Right renal cortex interstitium (tissue), 3 donors: ENCODE results near the gene FAXC. TPM values are rescaled to one million over a fixed set of nuclear protein-coding genes. Genes with fewer than 3 reads are reported as not detected.

Experiments
- polyA plus RNA-seq, 3 donors: library from polyadenylated mRNA; unstranded; fragments of 120-200 nt; gene quantifications; one replicate each; pipeline ENCODE4 v1.2.1, GENCODE V29; 2013; ENCODE audit not compliant: insufficient read length in 3 of 3

Gene FAXC
- polyA plus RNA-seq, 3 donors, result 4.7 to 6.9 (median 5.4) TPM

Other genes with a start within 250 kb of the FAXC start
- 10 to 100 TPM; 13.9 to 14.2 (median 14.2) TPM for gene COQ3, start 44.5 kb upstream of the FAXC start, polyA plus RNA-seq
- 100 to 1,000 TPM; 273 to 352 (median 303) TPM for gene PNISR, start 75.6 kb upstream of the FAXC start, polyA plus RNA-seq
- 1 to 10 TPM; 8.0 to 9.0 (median 8.7) TPM for gene USP45, start 165.7 kb upstream of the FAXC start, polyA plus RNA-seq
- gene CCNC, start 219.0 kb upstream of the FAXC start, polyA plus RNA-seq, result 10 to 100 TPM; 79.5 to 83.3 (median 82.9) TPM